Measurements from ENCODE around the gene MEN1.
A peak's percentile ranks its signal among the peaks of the same experiment; 100 is the strongest.

MEN1 gene

DNA sequence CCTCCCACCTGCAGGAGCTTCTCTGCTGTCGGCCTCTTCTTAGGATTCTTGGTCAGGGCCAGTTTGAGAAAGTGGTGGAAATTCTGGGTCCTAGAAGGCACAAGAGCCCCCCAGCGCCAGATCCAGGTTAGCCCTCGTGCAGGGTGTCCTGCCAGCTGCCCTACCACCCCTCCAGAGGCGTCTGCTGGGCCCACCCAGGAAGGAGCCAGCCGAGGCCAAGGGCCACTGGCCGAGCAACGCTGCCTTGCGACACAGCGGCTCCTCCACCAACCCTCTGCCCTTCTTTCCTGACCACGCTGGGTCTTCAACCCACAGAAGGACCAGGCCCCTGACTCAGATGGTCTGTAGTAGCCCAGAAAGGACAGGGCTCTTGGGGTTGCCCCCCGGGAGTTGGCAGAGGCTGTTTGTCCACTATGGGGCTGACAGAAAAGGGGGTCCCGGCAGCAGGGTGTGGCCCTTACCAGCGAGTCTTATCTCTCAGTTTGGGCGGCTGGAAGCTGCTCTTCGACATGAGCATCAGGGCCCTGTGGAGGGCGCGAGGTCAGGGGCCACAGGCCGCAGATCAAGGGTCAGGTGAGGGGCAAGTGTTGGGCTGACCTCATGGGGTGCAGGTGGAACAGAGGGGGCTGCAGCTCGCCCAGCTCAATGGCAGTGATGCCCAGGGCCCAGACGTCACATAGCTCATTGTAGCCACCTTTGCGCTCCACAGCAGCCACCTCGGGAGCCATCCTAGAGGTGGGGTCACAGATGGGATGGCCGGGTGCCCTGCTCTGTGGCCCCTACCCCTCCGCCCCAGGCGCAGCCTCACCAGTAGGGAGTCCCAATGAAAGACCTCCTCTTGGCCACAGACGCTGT lies 9.8 kb downstream of the MEN1 start:
- peaks cover 22% of the 10 kb centered on the region for H3K4me1 ChIP-seq (ENCODE audit: control insufficient read depth, insufficient read depth, low read length, poor library complexity, severe bottlenecking)
- peaks cover 56% of the 10 kb centered on the region for H3K36me3 ChIP-seq (ENCODE audit: control insufficient read depth, insufficient read depth, low read length)
- no peak for DNase-seq
- no peak overlapping the region for H3K4me3 ChIP-seq (ENCODE audit: insufficient read depth, low read depth, low read length, poor library complexity, severe bottlenecking)
- H3K9me3 ChIP-seq (ENCODE audit: control insufficient read depth, low read length), result no peaks in the 10 kb centered on the region
- H3K27ac ChIP-seq (ENCODE audit: insufficient read depth, low read length, poor library complexity, severe bottlenecking), result no peak overlapping the region
- no peaks in the 10 kb centered on the region for H3K27me3 ChIP-seq (replicated peaks; ENCODE audit: control insufficient read depth, insufficient read depth, low read length, poor library complexity, severe bottlenecking)

DNA sequence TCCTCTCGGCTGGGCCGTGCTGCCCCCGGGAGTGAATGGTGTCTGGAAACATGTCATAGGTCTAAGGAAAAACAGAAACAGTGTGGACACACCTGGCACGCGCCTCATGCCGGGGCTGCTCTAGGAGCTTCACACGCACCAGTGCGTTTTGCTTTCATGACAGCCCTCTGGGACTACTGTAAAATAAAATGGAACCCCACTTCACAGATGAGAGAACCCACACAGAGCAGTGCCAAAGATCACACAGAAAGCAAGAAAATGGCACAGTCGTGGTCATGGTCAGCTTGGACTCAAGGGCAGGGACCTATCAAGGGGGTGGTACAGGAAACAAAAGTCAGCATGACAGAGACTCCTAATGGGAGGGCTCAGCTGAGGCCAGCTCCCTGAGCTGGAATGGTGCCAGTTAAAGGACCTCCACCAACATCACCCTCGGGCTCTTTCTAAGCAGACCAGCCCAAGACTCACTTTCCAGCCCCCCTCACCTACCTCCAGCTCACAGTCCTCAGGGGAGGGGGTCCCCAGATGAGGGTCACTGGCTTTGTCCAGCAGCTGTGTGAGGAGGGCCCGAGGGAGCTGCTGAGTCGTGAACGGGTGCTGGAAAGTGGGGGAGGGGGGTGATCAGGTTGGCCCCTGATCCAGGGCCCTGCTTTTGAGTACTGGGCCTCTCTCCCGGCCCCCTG lies 10.6 kb downstream of the MEN1 start:
- H3K4me3 ChIP-seq (ENCODE audit: insufficient read depth, low read depth, low read length, poor library complexity, severe bottlenecking), result no peak overlapping the region
- H3K4me1 ChIP-seq (ENCODE audit: control insufficient read depth, insufficient read depth, low read length, poor library complexity, severe bottlenecking), result peaks cover 22% of the 10 kb centered on the region
- H3K27me3 ChIP-seq (replicated peaks; ENCODE audit: control insufficient read depth, insufficient read depth, low read length, poor library complexity, severe bottlenecking), result no peaks in the 10 kb centered on the region
- H3K9me3 ChIP-seq (ENCODE audit: control insufficient read depth, low read length), result no peaks in the 10 kb centered on the region
- H3K36me3 ChIP-seq (ENCODE audit: control insufficient read depth, insufficient read depth, low read length), result peaks cover 50% of the 10 kb centered on the region
- peak overlapping the region; percentile 4 for H3K27ac ChIP-seq (ENCODE audit: insufficient read depth, low read length, poor library complexity, severe bottlenecking)
- DNase-seq, result no peak

DNA sequence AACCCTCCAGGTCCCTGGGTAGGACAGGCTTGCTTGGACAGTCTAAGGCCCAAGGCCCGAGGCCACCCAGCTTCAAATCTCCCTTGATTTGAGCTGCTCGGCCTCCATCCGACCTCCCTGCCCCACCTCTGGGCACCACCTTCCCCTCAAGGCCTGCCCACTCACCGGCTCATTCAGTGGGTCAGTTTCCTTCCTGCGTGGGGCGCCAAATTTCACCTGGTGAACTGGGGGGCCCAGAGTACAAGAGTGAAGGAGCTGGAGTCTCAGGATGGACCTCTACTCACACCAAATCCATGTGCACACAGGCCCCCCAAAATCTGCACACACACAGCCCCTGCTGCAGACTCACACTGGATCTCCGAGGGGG lies 11.1 kb downstream of the MEN1 start:
- Histone ChIP-seq H3K36me3 (ENCODE audit: control insufficient read depth, insufficient read depth, low read length) (peaks cover 49% of the 10 kb centered on the region), H3K4me1 (ENCODE audit: control insufficient read depth, insufficient read depth, low read length, poor library complexity, severe bottlenecking) (peaks cover 22% of the 10 kb centered on the region), H3K9me3 (ENCODE audit: control insufficient read depth, low read length) (no peaks in the 10 kb centered on the region), H3K27ac (ENCODE audit: insufficient read depth, low read length, poor library complexity, severe bottlenecking) (peak overlapping the region; percentile 4), H3K27me3 (replicated peaks; ENCODE audit: control insufficient read depth, insufficient read depth, low read length, poor library complexity, severe bottlenecking) (no peaks in the 10 kb centered on the region), H3K4me3 (ENCODE audit: insufficient read depth, low read depth, low read length, poor library complexity, severe bottlenecking) (no peak overlapping the region)
- DNase-seq, result no peak

DNA sequence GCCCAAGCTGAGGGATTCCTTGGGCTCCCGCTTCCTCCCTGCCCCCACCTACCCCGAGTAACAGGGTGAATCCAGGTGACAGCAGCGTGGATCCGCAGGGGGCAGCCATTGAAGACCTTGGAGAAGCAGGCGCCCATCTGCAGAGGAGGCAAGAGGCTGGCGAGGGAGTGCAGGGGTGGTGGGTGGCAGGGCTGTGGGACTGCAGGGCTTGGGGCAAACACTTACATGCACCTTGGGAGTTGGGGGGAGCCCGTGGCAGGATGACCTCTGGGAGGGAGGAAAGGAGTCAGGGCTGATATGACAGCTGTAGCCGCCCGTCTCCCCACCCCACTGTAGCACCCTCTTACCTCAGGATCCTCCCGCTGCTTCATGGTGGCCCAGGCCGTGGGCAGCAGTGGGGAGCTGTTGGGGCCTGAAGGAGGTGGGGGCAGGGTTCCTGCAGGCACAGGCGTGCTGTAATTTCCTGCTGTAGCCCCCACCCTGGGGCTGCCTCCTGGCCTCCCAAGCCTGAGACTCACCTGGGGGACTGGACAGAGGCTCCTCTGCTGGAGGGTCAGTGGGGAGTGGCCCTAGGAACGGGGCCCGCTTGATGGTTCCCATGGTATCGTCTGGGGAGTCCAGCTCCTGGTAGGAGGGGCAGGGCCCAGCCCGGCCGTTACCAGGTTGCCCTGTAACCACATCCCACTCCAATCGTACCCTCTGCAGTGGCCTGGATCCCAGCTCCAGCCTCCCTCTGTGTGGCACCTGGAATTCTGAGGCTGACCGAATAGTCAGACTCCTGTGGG lies 13.4 kb downstream of the MEN1 start:
- Histone ChIP-seq H3K36me3 (ENCODE audit: control insufficient read depth, insufficient read depth, low read length) (peaks cover 60% of the 10 kb centered on the region), H3K4me1 (ENCODE audit: control insufficient read depth, insufficient read depth, low read length, poor library complexity, severe bottlenecking) (peaks cover 6% of the 10 kb centered on the region), H3K27me3 (replicated peaks; ENCODE audit: control insufficient read depth, insufficient read depth, low read length, poor library complexity, severe bottlenecking) (no peaks in the 10 kb centered on the region), H3K9me3 (ENCODE audit: control insufficient read depth, low read length) (no peaks in the 10 kb centered on the region), H3K27ac (ENCODE audit: insufficient read depth, low read length, poor library complexity, severe bottlenecking) (no peak overlapping the region), H3K4me3 (ENCODE audit: insufficient read depth, low read depth, low read length, poor library complexity, severe bottlenecking) (no peak overlapping the region)
- no peak for DNase-seq

DNA sequence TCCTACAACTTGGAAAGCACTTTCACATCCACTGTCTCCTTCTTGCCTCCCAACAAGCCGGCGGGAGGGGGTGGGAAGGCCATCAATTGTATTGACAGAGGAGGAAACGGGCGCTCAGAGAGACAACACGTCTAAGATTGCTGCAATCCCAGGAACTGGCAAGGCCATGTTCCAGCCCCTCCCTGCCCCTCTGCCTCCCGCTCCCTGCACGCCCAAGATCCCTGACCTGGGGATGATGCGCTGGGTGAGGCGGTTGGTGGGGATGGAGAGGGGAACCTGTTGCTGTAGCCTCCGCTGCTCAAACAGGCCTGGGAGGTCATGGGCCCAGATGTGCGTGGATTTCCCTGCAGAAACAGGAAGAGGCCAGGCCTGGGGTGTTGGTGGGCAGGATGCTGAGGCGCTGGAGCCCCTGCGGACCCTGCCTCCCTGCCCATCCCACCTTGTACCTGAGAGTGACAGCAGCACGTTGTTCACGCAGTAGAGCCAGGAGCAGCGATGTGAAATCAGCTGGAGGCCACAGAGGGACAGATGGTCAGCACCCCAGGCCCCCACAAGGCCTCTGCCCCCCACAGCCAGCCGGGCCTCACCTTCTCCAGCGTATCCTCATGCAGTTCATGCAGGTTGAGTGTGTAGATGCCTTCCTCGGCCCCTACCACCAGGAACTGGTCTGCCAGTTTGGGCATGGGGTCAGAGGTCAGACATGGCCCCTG lies 14.1 kb downstream of the MEN1 start:
- Histone ChIP-seq H3K36me3 (ENCODE audit: control insufficient read depth, insufficient read depth, low read length) (peaks cover 67% of the 10 kb centered on the region), H3K27me3 (replicated peaks; ENCODE audit: control insufficient read depth, insufficient read depth, low read length, poor library complexity, severe bottlenecking) (no peaks in the 10 kb centered on the region), H3K4me3 (ENCODE audit: insufficient read depth, low read depth, low read length, poor library complexity, severe bottlenecking) (no peak overlapping the region), H3K27ac (ENCODE audit: insufficient read depth, low read length, poor library complexity, severe bottlenecking) (no peak overlapping the region), H3K4me1 (ENCODE audit: control insufficient read depth, insufficient read depth, low read length, poor library complexity, severe bottlenecking) (no peaks in the 10 kb centered on the region), H3K9me3 (ENCODE audit: control insufficient read depth, low read length) (no peaks in the 10 kb centered on the region)
- no peak for DNase-seq

DNA sequence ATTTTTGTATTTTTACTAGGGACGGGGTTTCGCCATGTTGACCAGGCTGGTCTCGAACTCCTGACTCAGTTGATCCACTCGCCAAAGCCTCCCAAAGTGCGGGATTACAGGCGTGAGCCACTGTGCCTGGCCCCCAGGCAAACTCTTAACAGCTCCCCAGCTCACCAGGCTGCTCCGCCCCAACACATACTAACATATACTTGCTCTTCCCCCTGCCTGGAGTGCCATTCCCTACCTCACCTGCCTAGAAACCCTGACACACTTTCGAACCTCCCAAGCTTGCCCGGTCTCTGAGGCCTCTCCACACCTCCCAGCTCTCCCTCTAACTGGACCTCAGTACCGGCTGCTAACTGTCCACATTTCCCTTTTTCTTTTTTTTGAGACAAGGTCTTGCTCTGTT lies 15.8 kb downstream of the MEN1 start:
- H3K9me3 ChIP-seq (ENCODE audit: control insufficient read depth, low read length), result no peaks in the 10 kb centered on the region

DNA sequence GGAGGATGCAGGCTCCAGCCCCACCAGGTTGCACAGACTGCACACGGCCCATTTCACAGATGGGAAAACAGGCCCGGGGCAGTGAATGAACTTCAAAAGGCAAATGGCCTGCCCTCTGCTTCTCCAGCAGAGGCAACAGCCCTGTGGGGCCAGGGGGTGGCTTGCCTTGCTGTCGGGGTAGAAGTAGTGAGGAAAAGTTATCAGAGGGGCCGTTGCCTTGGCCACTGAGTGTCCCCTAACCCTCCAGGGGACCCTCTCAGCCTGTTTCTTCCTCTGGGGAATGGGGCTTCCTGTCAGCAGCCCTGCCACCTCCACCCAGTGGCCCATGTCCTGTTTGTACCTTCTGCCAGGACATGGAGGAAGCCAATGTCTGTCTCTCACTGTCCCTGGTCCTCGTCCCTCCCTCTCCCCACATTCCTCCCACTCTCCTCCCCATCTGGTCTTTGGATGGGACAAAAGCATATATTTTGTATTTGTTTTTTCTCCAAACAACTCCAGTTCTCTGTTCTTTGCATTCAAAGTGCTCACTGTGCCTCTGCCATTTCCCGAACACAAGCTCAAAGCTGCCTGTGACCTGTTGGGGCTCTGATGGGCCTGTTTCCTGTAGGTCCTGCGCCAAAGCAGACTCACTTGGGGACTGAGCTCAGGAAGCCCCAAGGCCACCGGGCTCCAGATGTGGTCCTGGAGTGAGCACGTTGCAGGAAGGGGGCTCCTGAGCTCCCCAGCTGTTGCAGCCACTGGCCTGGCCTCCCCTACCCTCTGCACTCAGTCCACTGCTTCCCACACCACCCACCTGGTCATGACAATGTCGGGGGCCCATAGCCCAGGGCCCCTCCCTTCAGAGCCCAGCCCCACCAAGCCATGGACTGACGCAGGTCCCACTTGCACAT lies 16.8 kb downstream of the MEN1 start:
- peak overlapping the region; percentile 13 for H3K27ac ChIP-seq (ENCODE audit: insufficient read depth, low read length, poor library complexity, severe bottlenecking)
- DNase-seq, result no peak
- no peaks in the 10 kb centered on the region for H3K9me3 ChIP-seq (ENCODE audit: control insufficient read depth, low read length)
- H3K27me3 ChIP-seq (replicated peaks; ENCODE audit: control insufficient read depth, insufficient read depth, low read length, poor library complexity, severe bottlenecking), result no peaks in the 10 kb centered on the region
- H3K4me3 ChIP-seq (ENCODE audit: insufficient read depth, low read depth, low read length, poor library complexity, severe bottlenecking), result no peak overlapping the region
- peaks cover 66% of the 10 kb centered on the region for H3K36me3 ChIP-seq (ENCODE audit: control insufficient read depth, insufficient read depth, low read length)
- H3K4me1 ChIP-seq (ENCODE audit: control insufficient read depth, insufficient read depth, low read length, poor library complexity, severe bottlenecking), result no peaks in the 10 kb centered on the region

More for the DNA sequence above, 15.8 kb downstream of the MEN1 start:
- H3K27me3 ChIP-seq (replicated peaks; ENCODE audit: control insufficient read depth, insufficient read depth, low read length, poor library complexity, severe bottlenecking), result no peaks in the 10 kb centered on the region
- H3K4me1 ChIP-seq (ENCODE audit: control insufficient read depth, insufficient read depth, low read length, poor library complexity, severe bottlenecking), result no peaks in the 10 kb centered on the region
- no peak overlapping the region for H3K4me3 ChIP-seq (ENCODE audit: insufficient read depth, low read depth, low read length, poor library complexity, severe bottlenecking)
- H3K27ac ChIP-seq (ENCODE audit: insufficient read depth, low read length, poor library complexity, severe bottlenecking), result no peak overlapping the region
- peaks cover 66% of the 10 kb centered on the region for H3K36me3 ChIP-seq (ENCODE audit: control insufficient read depth, insufficient read depth, low read length)
- DNase-seq, result no peak

DNA sequence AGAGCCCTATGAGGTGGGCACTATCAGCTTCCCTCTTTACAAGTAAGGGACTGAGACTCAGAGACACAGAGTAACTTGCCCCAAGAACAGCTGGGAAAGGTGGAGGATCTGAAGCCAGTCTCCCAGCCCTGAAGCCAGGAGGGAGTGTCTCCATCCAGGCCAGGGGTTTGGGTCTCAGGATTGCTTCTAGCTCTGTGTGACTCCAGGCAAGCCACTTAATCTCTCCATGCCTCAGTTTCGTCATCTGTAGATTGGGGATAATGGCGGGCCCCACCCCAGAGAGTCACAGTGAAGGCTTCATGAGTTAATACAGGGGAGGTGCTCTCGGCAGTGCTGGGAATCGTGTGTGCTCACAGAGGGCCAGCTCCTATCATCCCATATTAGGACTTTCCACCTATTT lies 17.9 kb downstream of the MEN1 start:
- H3K36me3 ChIP-seq (ENCODE audit: control insufficient read depth, insufficient read depth, low read length), result peaks cover 66% of the 10 kb centered on the region
- H3K4me1 ChIP-seq (ENCODE audit: control insufficient read depth, insufficient read depth, low read length, poor library complexity, severe bottlenecking), result no peaks in the 10 kb centered on the region
- H3K27me3 ChIP-seq (replicated peaks; ENCODE audit: control insufficient read depth, insufficient read depth, low read length, poor library complexity, severe bottlenecking), result no peaks in the 10 kb centered on the region
- no peak overlapping the region for H3K4me3 ChIP-seq (ENCODE audit: insufficient read depth, low read depth, low read length, poor library complexity, severe bottlenecking)
- DNase-seq, result no peak
- no peak overlapping the region for H3K27ac ChIP-seq (ENCODE audit: insufficient read depth, low read length, poor library complexity, severe bottlenecking)
- H3K9me3 ChIP-seq (ENCODE audit: control insufficient read depth, low read length), result no peaks in the 10 kb centered on the region

DNA sequence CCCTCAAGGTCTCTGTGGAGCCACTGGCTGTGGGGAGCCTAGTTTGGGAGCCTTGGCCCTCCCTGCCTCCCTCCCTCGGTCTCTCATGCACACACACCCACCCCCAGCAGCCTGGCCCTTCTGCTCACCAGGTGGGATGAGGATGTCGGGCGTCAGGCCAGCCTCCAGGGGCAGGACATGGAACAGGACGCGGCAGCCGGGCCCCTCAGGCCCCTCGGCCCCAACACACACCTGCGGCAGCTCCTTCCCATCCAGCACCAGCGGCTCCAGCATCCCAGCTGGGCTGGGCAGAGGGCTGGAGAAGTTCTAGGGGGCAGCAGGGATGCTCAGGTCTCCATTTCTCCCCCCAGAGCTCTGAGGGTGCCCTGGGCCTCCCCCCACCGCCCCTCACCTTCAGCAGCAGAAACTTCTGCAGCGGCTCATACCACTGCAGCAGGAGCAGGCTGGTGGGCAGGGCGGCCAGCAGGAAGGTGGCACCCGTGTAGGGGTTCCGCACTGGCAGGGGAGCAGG lies 18.5 kb downstream of the MEN1 start:
- H3K36me3 ChIP-seq (ENCODE audit: control insufficient read depth, insufficient read depth, low read length), result peaks cover 59% of the 10 kb centered on the region
- H3K9me3 ChIP-seq (ENCODE audit: control insufficient read depth, low read length), result no peaks in the 10 kb centered on the region
- H3K4me1 ChIP-seq (ENCODE audit: control insufficient read depth, insufficient read depth, low read length, poor library complexity, severe bottlenecking), result no peaks in the 10 kb centered on the region
- H3K27me3 ChIP-seq (replicated peaks; ENCODE audit: control insufficient read depth, insufficient read depth, low read length, poor library complexity, severe bottlenecking), result no peaks in the 10 kb centered on the region
- no peak for DNase-seq
- no peak overlapping the region for H3K4me3 ChIP-seq (ENCODE audit: insufficient read depth, low read depth, low read length, poor library complexity, severe bottlenecking)
- no peak overlapping the region for H3K27ac ChIP-seq (ENCODE audit: insufficient read depth, low read length, poor library complexity, severe bottlenecking)
